Suprapubic skin (tissue), 4 donors: ENCODE results near the gene HSPA1L. TPM values are rescaled to one million over a fixed set of nuclear protein-coding genes. Genes with fewer than 3 reads are reported as not detected.

Source experiments
- DNase-seq, 2 donors: peaks; one replicate each; pipeline ENCODE4 v3.0.0-alpha.2; 2019; ENCODE audit warnings: low spot score in 2 of 2
- H3K27ac ChIP-seq: fragments of 200-600 bp; sonication (generic); one replicate; pipeline ENCODE4 v1.5.1; 2019
- H3K27me3 ChIP-seq: fragments of 200-600 bp; sonication (generic); one replicate; pipeline ENCODE4 v1.5.1; 2019
- H3K36me3 ChIP-seq: fragments of 200-600 bp; sonication (generic); one replicate; pipeline ENCODE4 v1.5.1; 2019
- H3K4me1 ChIP-seq: fragments of 200-600 bp; sonication (generic); one replicate; pipeline ENCODE4 v1.5.1; 2019
- H3K4me3 ChIP-seq: fragments of 200-600 bp; sonication (generic); one replicate; pipeline ENCODE4 v1.5.1; 2019; ENCODE audit warnings: mild to moderate bottlenecking
- H3K9me3 ChIP-seq: fragments of 200-600 bp; sonication (generic); one replicate; pipeline ENCODE4 v1.5.1; 2019
- EP300 ChIP-seq: sonication (generic); formaldehyde crosslinking; IDR thresholded peaks from one replicate; pipeline ENCODE4 v1.6.1; 2017; ENCODE audit warnings: antibody characterized with exemption
- POLR2A ChIP-seq, 2 donors: fragments of 450-650 bp; IDR thresholded peaks; one replicate each; pipeline ENCODE4 v1.6.1; 2017; ENCODE audit warnings: antibody characterized with exemption in 2 of 2, mild to moderate bottlenecking in 2 of 2, moderate library complexity in 2 of 2
- POLR2AphosphoS5 ChIP-seq, 3 donors: sonication (generic); formaldehyde crosslinking; IDR thresholded peaks; one replicate each; pipeline ENCODE4 v1.6.1; 2017; ENCODE audit warnings: antibody characterized with exemption in 3 of 3
- WGBS: methylation state at CpG from one replicate; pipeline ENCODE4 v1.1.5; 2018; 5-methylcytosine and 5-hydroxymethylcytosine counted together
- total RNA-seq, 4 donors: library from RNA; depleted of rRNA; stranded (reverse); fragments of >200 nt; gene quantifications; one replicate each; pipeline ENCODE4 v1.1.0, GENCODE V29; 2016
- TF ChIP-seq, protein P1 (sequence below), 2 donors: fragments of 200-600 bp in 1 of 2; fragments of 450-650 bp in 1 of 2; sonication (generic) in 1 of 2; IDR thresholded peaks; one replicate each; pipeline ENCODE4 v1.5.1; 2016 to 2019; ENCODE audit warnings: antibody characterized with exemption in 2 of 2, mild to moderate bottlenecking in 1 of 2, moderate library complexity in 1 of 2

The HSPA1L gene
- total RNA-seq, 4 donors from 2014 or later, result 0.83 to 3.1 (median 1.8) TPM

DNA sequence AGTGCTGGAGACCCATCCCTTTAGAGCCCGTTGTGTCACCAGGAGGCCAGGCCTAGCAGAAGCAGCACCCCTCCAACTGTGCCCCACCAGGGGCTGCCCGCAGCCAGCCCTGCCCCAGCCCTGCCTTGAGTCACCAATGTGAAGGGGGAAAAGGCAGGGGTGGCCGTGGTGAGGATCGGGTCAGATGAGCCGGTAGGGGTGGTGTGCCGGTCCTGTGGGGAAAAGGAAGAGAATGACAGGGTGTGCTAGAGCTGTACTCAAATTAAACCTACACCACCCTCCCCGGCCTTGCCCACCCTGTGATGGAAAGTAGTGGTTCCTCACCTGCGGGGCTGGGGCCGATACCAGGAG, 49.5 kb downstream of the HSPA1L start:
- WGBS, result 78% methylated on average over 6 of the region's 9 CpGs
- Histone ChIP-seq H3K27me3 (no peaks in the 10 kb centered on the region), H3K36me3 (peaks cover 12% of the 10 kb centered on the region), H3K27ac (no peak overlapping the region), H3K4me1 (peaks cover 26% of the 10 kb centered on the region), H3K4me3 (no peak overlapping the region), H3K9me3 (no peaks in the 10 kb centered on the region)
- TF ChIP-seq POLR2AphosphoS5 (IDR thresholded peaks at IDR 0.05) (no peak), POLR2A (IDR thresholded peaks at IDR 0.05) (no peak)
- TF ChIP-seq, protein P1, sequence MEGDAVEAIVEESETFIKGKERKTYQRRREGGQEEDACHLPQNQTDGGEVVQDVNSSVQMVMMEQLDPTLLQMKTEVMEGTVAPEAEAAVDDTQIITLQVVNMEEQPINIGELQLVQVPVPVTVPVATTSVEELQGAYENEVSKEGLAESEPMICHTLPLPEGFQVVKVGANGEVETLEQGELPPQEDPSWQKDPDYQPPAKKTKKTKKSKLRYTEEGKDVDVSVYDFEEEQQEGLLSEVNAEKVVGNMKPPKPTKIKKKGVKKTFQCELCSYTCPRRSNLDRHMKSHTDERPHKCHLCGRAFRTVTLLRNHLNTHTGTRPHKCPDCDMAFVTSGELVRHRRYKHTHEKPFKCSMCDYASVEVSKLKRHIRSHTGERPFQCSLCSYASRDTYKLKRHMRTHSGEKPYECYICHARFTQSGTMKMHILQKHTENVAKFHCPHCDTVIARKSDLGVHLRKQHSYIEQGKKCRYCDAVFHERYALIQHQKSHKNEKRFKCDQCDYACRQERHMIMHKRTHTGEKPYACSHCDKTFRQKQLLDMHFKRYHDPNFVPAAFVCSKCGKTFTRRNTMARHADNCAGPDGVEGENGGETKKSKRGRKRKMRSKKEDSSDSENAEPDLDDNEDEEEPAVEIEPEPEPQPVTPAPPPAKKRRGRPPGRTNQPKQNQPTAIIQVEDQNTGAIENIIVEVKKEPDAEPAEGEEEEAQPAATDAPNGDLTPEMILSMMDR (IDR thresholded peaks at IDR 0.05), result no peak
- no peak for DNase-seq

DNA sequence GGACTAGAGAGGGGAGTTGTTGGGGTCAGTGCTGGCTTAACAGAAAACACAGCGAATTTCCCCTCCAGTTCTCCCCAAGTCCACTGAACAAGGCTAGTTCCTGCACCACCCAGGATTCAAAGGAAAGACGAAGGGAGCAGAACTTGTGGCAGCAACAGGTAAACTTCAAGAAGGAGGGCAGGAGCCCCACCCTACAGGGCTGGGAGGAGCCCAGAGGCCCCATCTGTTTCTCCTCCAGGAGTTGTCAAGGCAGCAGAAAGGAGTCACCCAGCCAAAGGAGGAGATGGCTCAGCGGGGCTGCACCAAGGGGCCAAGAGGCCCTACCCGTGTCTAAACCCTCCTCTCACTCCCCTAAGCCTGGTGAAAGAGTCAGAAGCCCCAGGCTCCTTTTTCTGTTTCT, 50.9 kb downstream of the HSPA1L start:
- peaks cover 20% of the 10 kb centered on the region for H3K36me3 ChIP-seq
- TF ChIP-seq POLR2A (IDR thresholded peaks at IDR 0.05) (no peak), POLR2AphosphoS5 (IDR thresholded peaks at IDR 0.05) (no peak), EP300 (no peak)
- TF ChIP-seq, protein P1 (IDR thresholded peaks at IDR 0.05), result no peak
- H3K4me1 ChIP-seq, result peaks cover 23% of the 10 kb centered on the region
- no peaks in the 10 kb centered on the region for H3K27me3 ChIP-seq
- no peak overlapping the region for H3K27ac ChIP-seq
- H3K9me3 ChIP-seq, result no peaks in the 10 kb centered on the region
- no peak overlapping the region for H3K4me3 ChIP-seq
- DNase-seq, result no peak
- WGBS, result 54% methylated on average over 4 of the region's 4 CpGs

DNA sequence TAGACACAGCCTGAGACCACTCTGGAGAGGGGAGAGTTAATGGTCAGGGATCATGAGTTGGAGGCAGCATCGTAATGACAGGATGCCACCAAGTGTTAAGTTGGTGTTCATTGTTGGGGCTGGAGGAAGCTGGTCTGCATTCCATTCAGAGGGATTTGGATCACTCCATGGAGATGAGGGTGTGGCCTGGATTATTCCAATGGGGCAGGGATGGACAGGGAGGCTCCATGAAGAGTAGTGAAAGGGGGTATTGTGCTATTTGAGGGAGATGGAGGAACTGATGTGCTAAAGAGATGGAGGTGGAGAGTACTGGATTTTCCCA, 51.5 kb downstream of the HSPA1L start:
- WGBS, result 38% methylated on average over 1 of the region's 1 CpG
- no peak for DNase-seq
- Histone ChIP-seq H3K27me3 (no peaks in the 10 kb centered on the region), H3K36me3 (peaks cover 22% of the 10 kb centered on the region), H3K4me3 (no peak overlapping the region), H3K27ac (no peak overlapping the region), H3K4me1 (peaks cover 23% of the 10 kb centered on the region), H3K9me3 (no peaks in the 10 kb centered on the region)
- no peak for TF ChIP-seq POLR2AphosphoS5 (IDR thresholded peaks at IDR 0.05)
- no peak for TF ChIP-seq POLR2A (IDR thresholded peaks at IDR 0.05)
- TF ChIP-seq EP300, result no peak
- TF ChIP-seq, protein P1 (IDR thresholded peaks at IDR 0.05), result no peak

DNA sequence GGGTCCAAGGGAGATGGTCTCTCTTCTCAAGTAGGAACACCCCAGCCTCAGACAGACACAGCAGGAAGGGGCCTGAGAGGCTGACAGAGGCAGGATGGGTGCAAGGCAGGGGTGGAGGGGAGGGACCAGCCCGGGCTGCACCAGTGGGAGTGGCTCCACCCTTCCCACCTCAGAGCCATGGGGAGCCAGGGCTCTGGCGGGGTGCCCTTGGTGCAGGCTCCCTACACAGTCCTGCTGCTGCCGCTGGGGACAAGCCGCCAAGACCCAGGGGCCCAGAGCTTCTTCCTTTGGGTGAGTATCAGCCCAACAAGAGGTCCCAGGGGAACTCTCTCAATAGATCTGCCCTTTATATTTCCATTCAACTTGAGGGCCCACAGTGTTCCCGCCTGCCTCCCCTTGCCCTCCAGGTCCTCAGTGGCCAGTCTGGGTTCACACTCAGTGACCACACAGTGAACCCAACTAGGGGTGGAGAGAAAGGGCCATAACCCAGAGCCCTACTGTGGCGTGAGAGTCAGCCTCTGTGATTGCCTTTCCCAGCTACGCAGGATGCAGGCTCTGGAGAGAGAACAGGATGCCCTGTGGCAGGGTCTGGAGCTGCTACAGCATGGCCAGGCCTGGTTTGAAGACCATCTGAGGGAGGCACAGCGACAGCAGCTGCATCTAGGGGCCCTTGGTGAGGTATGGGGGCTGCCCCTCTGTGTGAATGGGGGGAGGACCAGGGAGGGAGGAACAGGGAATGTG, 52.0 kb downstream of the HSPA1L start:
- peaks cover 23% of the 10 kb centered on the region for H3K4me1 ChIP-seq
- no peaks in the 10 kb centered on the region for H3K9me3 ChIP-seq
- WGBS, result 37% methylated on average over 2 of the region's 8 CpGs
- H3K27ac ChIP-seq, result no peak overlapping the region
- DNase-seq, result no peak
- H3K4me3 ChIP-seq, result no peak overlapping the region
- H3K36me3 ChIP-seq, result peaks cover 22% of the 10 kb centered on the region
- H3K27me3 ChIP-seq, result no peaks in the 10 kb centered on the region
- no peak for TF ChIP-seq EP300
- TF ChIP-seq POLR2A (IDR thresholded peaks at IDR 0.05), result no peak
- TF ChIP-seq, protein P1 (IDR thresholded peaks at IDR 0.05), result no peak
- TF ChIP-seq POLR2AphosphoS5 (IDR thresholded peaks at IDR 0.05), result no peak

DNA sequence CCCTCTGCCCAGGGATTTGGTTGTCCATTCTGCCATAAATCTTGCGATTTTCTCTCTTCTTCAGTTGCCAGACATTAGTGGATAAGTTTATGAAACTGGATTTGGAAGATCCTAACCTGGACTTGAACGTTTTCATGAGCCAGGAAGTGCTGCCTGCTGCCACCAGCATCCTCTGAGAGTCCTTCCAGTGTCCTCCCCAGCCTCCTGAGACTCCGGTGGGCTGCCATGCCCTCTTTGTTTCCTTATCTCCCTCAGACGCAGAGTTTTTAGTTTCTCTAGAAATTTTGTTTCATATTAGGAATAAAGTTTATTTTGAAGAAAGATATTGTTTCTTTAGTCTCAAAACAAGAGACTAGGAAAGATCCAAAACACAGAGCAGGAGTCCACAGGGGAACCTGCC, 52.7 kb downstream of the HSPA1L start, which contains the start of gene SAPCD1:
Gene SAPCD1 (plus strand): TSS at position 301 of the 400 bp plus-strand sequence. CDS start 399 bp downstream, outside the sequence.
- H3K9me3 ChIP-seq, result no peaks in the 10 kb centered on the region
- TF ChIP-seq, protein P1 (IDR thresholded peaks at IDR 0.05), result no peak
- TF ChIP-seq POLR2A (IDR thresholded peaks at IDR 0.05), result no peak
- no peak for TF ChIP-seq EP300
- no peak for TF ChIP-seq POLR2AphosphoS5 (IDR thresholded peaks at IDR 0.05)
- no peaks in the 10 kb centered on the region for H3K27me3 ChIP-seq
- no peak within 1 kb of the TSS for H3K27ac ChIP-seq
- no peak within 1 kb of the TSS for H3K4me3 ChIP-seq
- DNase-seq, result no peak
- H3K4me1 ChIP-seq, result peaks cover 21% of the 10 kb centered on the region
- H3K36me3 ChIP-seq, result peaks cover 22% of the 10 kb centered on the region
- WGBS, result 74% methylated on average over 4 of the region's 4 CpGs
